HUES6 (cell line): ENCODE measurements around the gene CYB5B.

Experiments
- H3K27ac ChIP-seq: 2 replicates; pipeline ENCODE4 v1.7.0; 2013; ENCODE audit warnings: low read depth, mild to moderate bottlenecking, low read length, inconsistent platforms
- H3K27me3 ChIP-seq: 2 replicates; pipeline ENCODE4 v1.6.1; 2013; ENCODE audit warnings: low read length; ENCODE audit not compliant: control insufficient read depth, insufficient read depth
- H3K36me3 ChIP-seq: 2 replicates; pipeline ENCODE4 v1.6.1; 2013; ENCODE audit warnings: low read length; ENCODE audit not compliant: control insufficient read depth, insufficient read depth
- H3K4me1 ChIP-seq: 2 replicates; pipeline ENCODE4 v1.6.1; 2013; ENCODE audit warnings: low read length; ENCODE audit not compliant: control insufficient read depth, insufficient read depth
- H3K4me3 ChIP-seq: 2 replicates; pipeline ENCODE4 v1.5.1; 2013; ENCODE audit warnings: low read depth, low read length
- H3K9ac ChIP-seq: one replicate; pipeline ENCODE4 v1.6.1; 2013; ENCODE audit warnings: mild to moderate bottlenecking, low read length
- H3K9me3 ChIP-seq: 2 replicates; pipeline ENCODE4 v1.6.1; 2013; ENCODE audit warnings: low read depth, low read length; ENCODE audit not compliant: control insufficient read depth, insufficient read depth

The CYB5B gene

GRCh38 chr16:69410219-69410990 is 14.0 kb upstream of the CYB5B start:
- Histone ChIP-seq H3K36me3 (no peaks in the 10 kb centered on the region), H3K27me3 (no peaks in the 10 kb centered on the region), H3K9me3 (no peaks in the 10 kb centered on the region), H3K4me1 (no peaks in the 10 kb centered on the region), H3K27ac (no peak overlapping the region), H3K4me3 (no peak overlapping the region), H3K9ac (no peak overlapping the region)

GRCh38 chr16:69411064-69411985 is 13.1 kb upstream of the CYB5B start:
- no peak overlapping the region for H3K9ac ChIP-seq
- no peak overlapping the region for H3K4me3 ChIP-seq
- no peaks in the 10 kb centered on the region for H3K9me3 ChIP-seq
- H3K4me1 ChIP-seq = no peaks in the 10 kb centered on the region
- H3K27me3 ChIP-seq = no peaks in the 10 kb centered on the region
- H3K27ac ChIP-seq = no peak overlapping the region
- H3K36me3 ChIP-seq = no peaks in the 10 kb centered on the region

- H3K9me3 ChIP-seq = no peaks in the 10 kb centered on the region
- H3K4me3 ChIP-seq = no peak overlapping the region
- no peaks in the 10 kb centered on the region for H3K27me3 ChIP-seq
- no peak overlapping the region for H3K9ac ChIP-seq
- H3K27ac ChIP-seq = no peak overlapping the region
- no peaks in the 10 kb centered on the region for H3K36me3 ChIP-seq
- peaks cover 1% of the 10 kb centered on the region; the same call in 1 of the 2 replicates for H3K4me1 ChIP-seq
Measured at GRCh38 chr16:69412287-69412686, 12.1 kb upstream of the CYB5B start.

- Histone ChIP-seq H3K27ac (no peak overlapping the region), H3K27me3 (no peaks in the 10 kb centered on the region), H3K9ac (no peak overlapping the region), H3K4me3 (no peak overlapping the region), H3K36me3 (no peaks in the 10 kb centered on the region), H3K4me1 (peaks cover 10% of the 10 kb centered on the region; the same call in 1 of the 2 replicates), H3K9me3 (no peaks in the 10 kb centered on the region)
Measured at GRCh38 chr16:69413045-69413664, 11.3 kb upstream of the CYB5B start.

- no peak overlapping the region for H3K27ac ChIP-seq
- H3K4me1 ChIP-seq = peaks cover 10% of the 10 kb centered on the region; the same call in 1 of the 2 replicates
- H3K9me3 ChIP-seq = no peaks in the 10 kb centered on the region
- no peaks in the 10 kb centered on the region for H3K27me3 ChIP-seq
- H3K36me3 ChIP-seq = no peaks in the 10 kb centered on the region
- no peak overlapping the region for H3K9ac ChIP-seq
- H3K4me3 ChIP-seq = no peak overlapping the region; the same call in 1 of the 2 replicates
Measured at GRCh38 chr16:69417520-69418199, 6.8 kb upstream of the CYB5B start.

- Histone ChIP-seq H3K4me3 (no peak overlapping the region), H3K4me1 (peaks cover 10% of the 10 kb centered on the region; the same call in 1 of the 2 replicates), H3K9me3 (no peaks in the 10 kb centered on the region), H3K9ac (no peak overlapping the region), H3K36me3 (no peaks in the 10 kb centered on the region), H3K27me3 (no peaks in the 10 kb centered on the region), H3K27ac (no peak overlapping the region)
Measured at GRCh38 chr16:69419956-69420355, 4.5 kb upstream of the CYB5B start.

GRCh38 chr16:69423189-69423588 is 1.2 kb upstream of the CYB5B start:
- Histone ChIP-seq H3K4me3 (no peak overlapping the region), H3K4me1 (no peaks in the 10 kb centered on the region), H3K36me3 (peaks cover 14% of the 10 kb centered on the region), H3K9me3 (no peaks in the 10 kb centered on the region), H3K9ac (no peak overlapping the region), H3K27ac (no peak overlapping the region), H3K27me3 (no peaks in the 10 kb centered on the region)

- peaks cover 33% of the 10 kb centered on the region for H3K36me3 ChIP-seq
- no peaks in the 10 kb centered on the region for H3K27me3 ChIP-seq
- H3K27ac ChIP-seq = no peak overlapping the region; the same call in 1 of the 2 replicates
- peak overlapping the region; percentile 82 for H3K9ac ChIP-seq
- peaks cover 2% of the 10 kb centered on the region; the same call in 1 of the 2 replicates for H3K9me3 ChIP-seq
- H3K4me1 ChIP-seq = no peaks in the 10 kb centered on the region
- H3K4me3 ChIP-seq = peak overlapping the region; percentile 77
Measured at GRCh38 chr16:69424935-69425784, 741 bp downstream of the CYB5B start.

GRCh38 chr16:69428652-69429051 is 4.2 kb downstream of the CYB5B start:
- Histone ChIP-seq H3K9ac (no peak overlapping the region), H3K27me3 (no peaks in the 10 kb centered on the region), H3K4me3 (no peak overlapping the region), H3K27ac (no peak overlapping the region), H3K9me3 (peaks cover 2% of the 10 kb centered on the region; the same call in 1 of the 2 replicates), H3K36me3 (peaks cover 64% of the 10 kb centered on the region), H3K4me1 (no peaks in the 10 kb centered on the region)
